Mesothelial cell of epicardium (in vitro differentiated cells): Measurements from ENCODE around the gene DCAF7. TPM values are rescaled to one million over a fixed set of nuclear protein-coding genes. Genes with fewer than 3 reads are reported as not detected.
A peak's percentile ranks its signal among the peaks of the same experiment; 100 is the strongest.

Source experiments
- DNase-seq, 2 experiments: peaks; one replicate each; pipeline ENCODE4 v3.0.0; 2021; ENCODE audit warnings: low spot score in 2 of 2; ENCODE audit not compliant: unreplicated experiment in 2 of 2
- H3K27ac Mint-ChIP-seq: 2 replicates; pipeline ENCODE4 v1.8.0; 2021; ENCODE audit warnings: mixed read lengths
- H3K27me3 Mint-ChIP-seq: 2 replicates; pipeline ENCODE4 v1.8.0; 2021; ENCODE audit warnings: low read depth, mixed read lengths
- H3K36me3 Mint-ChIP-seq: 2 replicates; pipeline ENCODE4 v1.8.0; 2021; ENCODE audit warnings: mixed read lengths
- H3K4me1 Mint-ChIP-seq: 2 replicates; pipeline ENCODE4 v1.8.0; 2021; ENCODE audit warnings: mixed read lengths
- H3K4me3 Mint-ChIP-seq: 2 replicates; pipeline ENCODE4 v1.8.0; 2021; ENCODE audit warnings: mild to moderate bottlenecking, moderate library complexity, mixed read lengths
- H3K9me3 Mint-ChIP-seq: 2 replicates; pipeline ENCODE4 v1.8.0; 2021; ENCODE audit warnings: mixed read lengths
- CTCF ChIP-seq: fragments of 200-600 bp; sonication (generic); IDR thresholded peaks from one replicate; pipeline ENCODE4 v1.5.0; 2021; ENCODE audit warnings: antibody characterized with exemption; ENCODE audit not compliant: unreplicated experiment
- total RNA-seq: library from RNA; stranded (reverse); gene quantifications from 3 replicates; pipeline ENCODE4 v1.2.1, GENCODE V29; 2021

Gene DCAF7
- total RNA-seq, 1 donor from 2014 or later, result 144 TPM

- no peak for TF ChIP-seq CTCF
- peaks cover 10% of the 10 kb centered on the region for H3K4me1 Mint-ChIP-seq
- H3K4me3 Mint-ChIP-seq, result no peak overlapping the region
- H3K36me3 Mint-ChIP-seq, result no peaks in the 10 kb centered on the region
- H3K27me3 Mint-ChIP-seq, result no peaks in the 10 kb centered on the region
- DNase-seq, result no peak
- no peaks in the 10 kb centered on the region for H3K9me3 Mint-ChIP-seq
- H3K27ac Mint-ChIP-seq, result no peak overlapping the region
Measured at GRCh38 chr17:63546308-63547082, 3.8 kb upstream of the DCAF7 start.

GRCh38 chr17:63547083-63547523, 3.2 kb upstream of the DCAF7 start:
- no peak for DNase-seq
- no peaks in the 10 kb centered on the region for H3K36me3 Mint-ChIP-seq
- H3K4me1 Mint-ChIP-seq, result peaks cover 13% of the 10 kb centered on the region
- no peak overlapping the region for H3K4me3 Mint-ChIP-seq
- H3K27me3 Mint-ChIP-seq, result no peaks in the 10 kb centered on the region
- H3K27ac Mint-ChIP-seq, result no peak overlapping the region
- no peak for TF ChIP-seq CTCF
- no peaks in the 10 kb centered on the region for H3K9me3 Mint-ChIP-seq

- Mint-ChIP-seq H3K27me3 (no peaks in the 10 kb centered on the region), H3K27ac (peak overlapping the region; percentile 99), H3K4me3 (peak overlapping the region; percentile 99), H3K36me3 (no peaks in the 10 kb centered on the region), H3K4me1 (peaks cover 29% of the 10 kb centered on the region), H3K9me3 (no peaks in the 10 kb centered on the region)
- no peak for DNase-seq
- no peak for TF ChIP-seq CTCF
Measured at GRCh38 chr17:63549289-63549945, 860 bp upstream of the DCAF7 start.

GRCh38 chr17:63550817-63551639, 751 bp downstream of the DCAF7 start:
- H3K27ac Mint-ChIP-seq, result peak overlapping the region; percentile 99
- H3K4me3 Mint-ChIP-seq, result peak overlapping the region; percentile 99
- no peak for TF ChIP-seq CTCF
- DNase-seq, result no peak
- H3K27me3 Mint-ChIP-seq, result no peaks in the 10 kb centered on the region
- H3K4me1 Mint-ChIP-seq, result peaks cover 35% of the 10 kb centered on the region
- peaks cover 4% of the 10 kb centered on the region for H3K36me3 Mint-ChIP-seq
- H3K9me3 Mint-ChIP-seq, result no peaks in the 10 kb centered on the region

GRCh38 chr17:63552211-63552610, 1.9 kb downstream of the DCAF7 start:
- H3K27me3 Mint-ChIP-seq, result no peaks in the 10 kb centered on the region
- peaks cover 12% of the 10 kb centered on the region for H3K36me3 Mint-ChIP-seq
- H3K4me1 Mint-ChIP-seq, result peaks cover 35% of the 10 kb centered on the region
- DNase-seq, result no peak
- H3K9me3 Mint-ChIP-seq, result peaks cover 5% of the 10 kb centered on the region
- no peak for TF ChIP-seq CTCF
- peak overlapping the region; percentile 95 for H3K27ac Mint-ChIP-seq
- H3K4me3 Mint-ChIP-seq, result peak overlapping the region; percentile 99
